GM19025 (cell line): ENCODE data around the gene PLD1.
"Not testable (repeated sequence)": the region's sequence is repeated elsewhere in the genome, so short reads cannot be mapped to it uniquely, and the experiment has no call there.

Source experiments
- ATAC-seq: cut with Tn5 transposase; IDR thresholded peaks from one replicate; pipeline ENCODE4 v1.9.1; 2021; ENCODE audit warnings: mild to moderate bottlenecking, low read depth, moderate library complexity; ENCODE audit not compliant: unreplicated experiment

PLD1 gene

DNA sequence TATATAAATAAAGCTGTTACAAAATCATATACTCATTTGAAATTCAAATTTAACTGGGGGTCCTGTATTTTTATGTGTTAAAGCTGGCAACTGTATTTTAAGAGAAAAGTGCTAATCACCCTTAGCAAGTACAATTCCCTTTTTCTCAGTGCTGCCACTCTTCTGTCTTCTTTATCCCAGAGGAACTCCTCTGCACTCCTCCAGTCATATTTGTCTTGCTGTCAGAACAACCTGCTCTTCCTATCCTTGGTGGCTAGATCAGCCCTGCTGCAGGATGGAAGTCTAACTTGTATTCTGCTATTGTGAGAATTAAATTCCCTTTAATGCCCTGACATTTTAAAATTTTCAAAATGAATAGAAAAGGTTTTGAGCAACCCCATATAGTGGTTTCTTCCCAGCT, 226.2 kb downstream of the PLD1 start:
- ATAC-seq: no peak

DNA sequence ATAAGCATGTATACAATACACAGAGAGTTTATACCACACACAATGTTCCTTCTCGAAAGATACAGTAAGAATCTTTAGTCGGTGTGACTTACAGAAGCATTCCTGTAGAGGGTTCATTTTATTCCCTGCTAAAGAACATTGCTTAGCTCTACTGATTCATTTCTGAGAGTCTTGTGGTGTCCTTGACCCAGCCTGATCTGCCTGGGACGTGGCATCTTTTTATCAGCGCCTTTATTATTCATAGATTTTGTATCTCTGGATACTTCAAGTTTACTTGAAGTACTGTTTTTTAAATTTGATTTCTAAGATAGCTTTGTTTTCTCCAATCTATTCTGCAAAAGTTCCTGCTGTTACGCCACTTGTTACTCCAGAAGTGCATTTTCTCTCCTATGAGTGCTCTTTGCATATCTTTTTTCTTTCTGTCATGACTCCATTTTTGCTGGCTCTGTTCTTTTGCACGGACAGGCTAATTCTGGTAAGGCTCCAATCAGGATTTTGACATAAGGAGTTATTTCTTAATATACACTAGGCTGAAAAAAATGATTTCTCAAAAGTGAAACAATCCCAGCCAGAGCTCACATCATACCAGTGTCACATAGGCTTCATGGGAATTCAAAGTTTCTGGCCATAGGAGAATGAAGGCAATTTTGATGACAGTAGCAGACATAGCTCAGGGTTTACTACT, 235.6 kb downstream of the PLD1 start:
- ATAC-seq: no peak

DNA sequence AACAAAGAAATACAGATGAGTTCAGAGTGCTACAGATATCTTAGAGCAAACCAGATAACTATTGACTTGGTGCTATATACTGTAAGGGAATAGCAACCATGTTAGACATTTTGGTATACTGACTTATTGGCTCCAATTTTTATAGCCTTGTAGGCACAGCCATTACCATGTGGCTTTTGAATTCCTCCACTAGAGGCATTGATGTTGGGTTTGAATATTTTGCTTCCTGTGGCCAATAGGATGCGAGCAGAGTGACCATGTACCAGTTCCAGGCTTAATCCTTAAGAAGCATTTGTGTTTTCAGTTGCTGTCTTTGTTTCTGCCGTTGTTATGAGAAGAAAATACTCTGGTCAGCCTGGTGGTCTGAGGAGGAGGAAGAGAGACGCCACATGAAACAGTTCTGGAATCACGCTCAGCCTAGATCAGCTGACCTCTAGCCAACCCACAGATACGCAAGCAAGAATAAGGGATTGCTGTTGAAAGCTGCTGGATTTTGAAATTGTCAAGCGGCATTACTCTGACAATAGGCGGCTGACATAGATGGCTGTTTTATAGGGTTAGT, 240.6 kb downstream of the PLD1 start:
- ATAC-seq: no peak

DNA sequence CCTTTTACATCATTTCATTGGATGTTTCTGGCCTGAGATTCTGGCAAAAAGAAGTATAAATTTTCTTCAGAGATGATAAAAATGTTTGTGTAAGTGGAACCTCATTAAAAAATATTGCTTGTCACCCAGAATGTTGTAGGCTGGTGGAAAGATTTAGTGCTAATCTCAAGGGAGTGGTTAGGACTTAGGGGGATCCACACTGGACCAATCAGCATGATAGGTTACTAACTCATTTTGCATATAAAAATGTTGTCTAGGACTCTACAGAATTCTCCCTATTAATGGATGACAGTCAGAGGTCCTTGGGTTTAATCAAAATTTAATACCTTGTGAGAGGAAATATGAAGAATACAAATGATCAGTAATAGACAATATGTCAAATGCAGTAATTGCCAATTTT, 241.5 kb downstream of the PLD1 start:
- ATAC-seq: no peak

DNA sequence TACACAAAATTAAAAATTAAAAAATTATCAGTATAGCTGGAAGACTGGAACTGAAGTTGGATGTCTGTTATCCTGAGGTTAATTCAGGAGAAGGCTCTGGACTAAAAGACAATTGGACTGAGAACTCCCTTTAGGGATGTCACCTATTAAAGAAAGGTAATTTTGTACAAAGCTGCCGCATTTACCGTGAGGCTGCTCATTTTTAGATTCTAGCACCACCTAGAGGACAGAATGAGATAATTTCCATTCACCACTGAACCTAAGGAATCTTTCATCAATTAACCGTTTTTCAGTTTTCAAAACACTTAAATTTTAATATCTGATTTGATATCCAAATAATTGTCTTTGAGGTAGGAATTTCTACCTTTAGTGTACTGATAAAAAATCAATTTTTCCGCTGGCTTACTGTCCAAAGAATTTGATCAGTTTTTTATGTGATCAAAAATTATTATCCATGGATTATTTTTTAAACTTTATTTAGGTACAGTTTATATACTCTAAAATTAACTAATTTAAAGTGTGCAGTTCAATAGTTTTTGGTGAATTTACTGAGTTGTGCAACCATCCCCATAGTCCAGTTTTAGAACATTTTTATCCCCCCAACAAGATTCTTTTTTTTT, 243.4 kb downstream of the PLD1 start:
- ATAC-seq: no peak

DNA sequence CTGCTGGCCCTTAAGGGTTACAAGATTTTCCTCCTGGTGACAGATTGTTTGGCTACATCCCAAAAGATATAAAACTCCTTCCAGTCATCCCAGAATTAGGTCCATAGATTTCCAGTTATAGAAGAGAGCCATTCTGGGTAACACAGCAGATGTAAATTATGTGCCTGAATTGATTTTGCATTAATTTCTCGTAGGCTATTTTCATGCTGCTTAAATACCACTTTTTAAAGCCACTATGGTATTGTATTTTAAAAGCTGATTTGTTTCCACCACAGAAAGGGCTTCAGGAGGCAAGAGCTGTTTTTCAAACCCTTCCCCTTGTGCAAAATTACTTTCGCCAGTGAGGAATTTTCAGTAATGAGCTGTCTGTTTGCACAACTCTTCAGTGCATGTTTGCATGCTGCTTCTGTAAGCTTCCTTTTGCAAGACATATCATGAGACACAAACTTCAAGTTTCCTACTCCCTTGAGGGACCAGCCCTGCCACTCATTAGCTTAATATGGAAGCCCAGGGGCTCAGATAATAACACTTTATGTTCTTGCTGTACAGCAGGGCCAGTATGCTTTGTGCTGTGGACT, 244.7 kb downstream of the PLD1 start:
- no peak for ATAC-seq

DNA sequence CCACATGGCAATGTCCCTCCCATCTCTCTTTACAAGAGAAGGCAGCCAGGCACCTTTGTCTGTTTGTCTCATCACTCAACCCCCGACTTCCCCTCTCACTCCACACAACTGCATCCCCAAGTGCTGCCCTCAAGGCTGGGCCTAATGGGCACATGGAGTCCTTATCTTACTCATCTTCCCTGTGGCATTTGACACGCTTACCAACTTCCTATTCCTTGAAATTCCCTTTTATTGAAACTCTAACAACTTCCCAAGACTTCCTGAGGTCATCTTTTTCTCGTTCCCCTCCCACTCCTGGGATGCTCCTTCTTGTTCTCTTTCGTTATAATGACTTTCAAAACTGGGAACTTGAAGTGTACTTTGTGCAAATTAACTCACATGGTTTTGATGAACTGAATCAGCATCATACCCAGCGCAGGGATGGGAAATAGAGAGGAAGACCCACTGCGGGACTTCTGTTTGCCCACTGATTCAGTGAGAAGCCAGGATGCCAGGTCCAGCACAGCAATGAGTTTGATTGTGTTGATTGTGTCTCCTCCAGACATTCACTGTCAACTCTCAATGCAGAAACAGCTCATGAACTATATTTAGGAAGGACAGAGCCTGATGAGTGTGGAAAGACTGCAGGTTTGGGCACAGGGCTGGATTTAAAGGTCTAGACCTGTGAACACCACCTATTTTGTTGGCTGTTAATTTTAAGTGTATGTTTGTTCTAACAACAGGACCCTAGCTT, 245.4 kb downstream of the PLD1 start:
- no peak for ATAC-seq

DNA sequence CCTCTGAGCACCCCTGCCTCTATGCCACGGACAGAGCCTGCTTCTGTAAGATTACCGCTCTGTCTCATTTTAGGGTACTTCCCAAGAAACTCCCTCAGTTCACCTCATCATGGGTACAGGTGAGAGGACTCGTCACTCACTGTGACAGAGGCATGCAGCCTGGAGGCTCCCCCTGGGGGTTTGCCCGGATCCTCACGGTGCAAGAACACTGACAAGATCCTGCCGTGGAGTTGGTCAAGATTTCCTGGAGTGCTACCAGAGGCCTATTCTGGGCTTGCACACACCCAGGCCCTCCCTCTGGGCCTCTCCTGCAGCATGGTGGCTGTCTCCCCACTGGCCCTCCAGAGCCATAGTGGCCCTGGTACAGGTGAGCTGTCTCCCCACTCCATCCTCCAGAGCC, 247.0 kb downstream of the PLD1 start:
- ATAC-seq: no peak

DNA sequence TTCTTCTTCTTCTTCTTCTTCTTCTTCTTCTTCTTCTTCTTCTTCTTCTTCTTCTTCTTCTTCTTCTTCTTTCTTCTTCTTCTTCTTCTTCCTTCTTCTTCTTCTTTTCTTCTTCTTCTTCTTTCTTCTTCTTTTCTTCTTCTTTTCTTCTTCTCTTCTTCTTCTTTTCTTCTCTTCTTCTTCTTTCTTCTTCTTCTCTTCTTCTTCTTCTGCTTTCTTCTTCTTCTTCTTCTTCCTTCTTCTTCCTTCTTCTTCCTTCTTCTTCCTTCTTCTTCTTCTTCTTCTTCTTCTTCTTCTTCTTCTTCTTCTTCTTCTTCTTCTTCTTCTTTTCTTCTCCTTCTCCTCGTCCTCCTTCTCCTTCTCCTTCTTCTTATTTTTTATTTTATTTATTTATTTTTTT, 247.8 kb downstream of the PLD1 start:
- ATAC-seq: not testable (repeated sequence)

DNA sequence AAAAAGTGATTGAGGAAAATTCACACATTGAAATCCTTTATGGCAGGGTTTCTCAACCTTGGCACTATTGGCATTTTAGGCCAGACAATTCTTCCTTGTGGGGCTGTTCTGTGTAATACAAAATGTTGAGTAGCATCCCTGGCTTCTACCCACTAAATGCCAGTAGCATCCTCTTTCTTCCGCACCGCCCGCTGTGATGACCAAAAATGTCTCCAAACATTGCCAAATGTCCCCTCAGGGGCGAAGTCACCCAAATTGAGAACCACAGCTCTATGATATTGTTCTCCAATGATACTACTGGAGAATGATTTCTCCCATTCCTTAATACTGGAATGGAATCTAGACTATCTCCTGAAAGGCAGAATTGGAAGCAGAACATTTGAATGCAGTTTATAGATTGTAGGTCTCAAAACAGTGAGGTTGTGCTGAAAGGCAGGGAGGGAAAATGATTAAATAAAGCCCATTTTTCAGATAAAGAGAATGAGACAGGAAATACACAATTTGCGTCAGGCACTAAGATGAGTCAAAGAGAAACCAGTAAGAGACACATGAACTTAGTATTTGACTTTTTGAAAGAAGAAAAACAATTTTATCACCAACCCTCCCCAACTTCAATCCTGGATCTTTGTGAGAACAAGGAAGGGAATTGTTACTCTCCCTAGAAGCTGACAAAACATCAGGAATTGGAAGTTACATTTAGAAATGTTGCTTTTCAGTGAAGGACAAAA, 248.5 kb downstream of the PLD1 start:
- ATAC-seq: no peak

DNA sequence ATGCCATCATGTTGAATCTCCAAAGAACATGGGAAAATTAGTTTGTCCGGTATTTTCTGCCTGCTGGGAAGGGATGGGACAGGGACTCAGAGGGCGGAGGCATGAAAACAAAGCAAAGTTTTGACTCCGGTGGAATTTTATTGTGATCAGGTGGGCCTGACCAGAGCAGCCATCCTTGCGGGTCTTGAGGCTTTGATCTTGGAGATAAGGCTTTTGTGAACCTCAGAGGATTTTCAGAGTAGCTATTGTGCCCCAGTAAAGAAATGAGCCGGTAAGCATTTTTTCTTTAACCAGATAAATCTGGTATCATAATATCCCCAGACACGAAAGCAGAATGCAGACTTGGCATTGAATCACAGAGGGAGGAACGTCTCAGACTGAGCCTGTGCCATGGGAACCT, 250.7 kb downstream of the PLD1 start:
- no peak for ATAC-seq

DNA sequence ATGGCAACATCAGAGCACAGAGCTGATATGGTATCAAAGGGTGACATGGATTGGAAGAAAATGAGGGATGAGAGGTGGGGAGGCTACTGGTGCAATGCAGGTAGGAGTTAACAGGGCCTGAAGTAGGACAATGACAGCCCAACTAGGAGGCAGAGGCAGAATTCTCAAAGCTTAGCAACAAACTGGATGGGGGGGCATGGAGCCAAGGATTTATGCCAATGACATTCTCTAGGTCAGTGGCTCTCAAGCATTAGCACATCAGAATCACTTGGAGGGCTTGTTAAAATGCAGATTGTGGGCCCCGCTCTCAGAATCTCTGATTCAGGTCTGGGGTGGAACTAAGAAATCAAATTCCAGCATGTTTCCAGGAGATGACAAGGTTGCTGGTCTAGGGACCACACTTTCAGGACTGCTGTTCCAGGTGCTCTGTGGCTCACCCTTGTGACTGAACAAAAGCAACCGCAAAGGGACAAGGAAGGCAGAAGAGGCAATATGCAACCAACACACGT, 252.0 kb downstream of the PLD1 start:
- ATAC-seq: no peak

DNA sequence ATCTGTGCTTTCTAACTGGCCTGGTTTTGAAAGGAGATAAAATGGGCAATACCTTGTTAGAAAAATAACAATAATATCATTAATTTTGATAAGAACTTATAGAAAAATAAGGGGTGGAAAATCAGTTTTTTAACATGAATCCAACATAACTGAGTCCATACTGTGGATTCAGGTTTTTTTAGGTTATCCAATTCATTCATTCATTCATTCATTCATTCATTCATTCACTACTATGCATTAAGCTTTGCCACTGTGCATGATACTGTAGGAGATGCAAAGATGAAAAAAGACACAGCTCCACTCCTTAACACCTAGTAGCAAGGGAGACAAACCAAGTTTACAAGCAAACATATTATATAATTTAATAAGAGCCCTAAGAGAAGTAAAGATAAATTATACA, 253.1 kb downstream of the PLD1 start:
- ATAC-seq: no peak

DNA sequence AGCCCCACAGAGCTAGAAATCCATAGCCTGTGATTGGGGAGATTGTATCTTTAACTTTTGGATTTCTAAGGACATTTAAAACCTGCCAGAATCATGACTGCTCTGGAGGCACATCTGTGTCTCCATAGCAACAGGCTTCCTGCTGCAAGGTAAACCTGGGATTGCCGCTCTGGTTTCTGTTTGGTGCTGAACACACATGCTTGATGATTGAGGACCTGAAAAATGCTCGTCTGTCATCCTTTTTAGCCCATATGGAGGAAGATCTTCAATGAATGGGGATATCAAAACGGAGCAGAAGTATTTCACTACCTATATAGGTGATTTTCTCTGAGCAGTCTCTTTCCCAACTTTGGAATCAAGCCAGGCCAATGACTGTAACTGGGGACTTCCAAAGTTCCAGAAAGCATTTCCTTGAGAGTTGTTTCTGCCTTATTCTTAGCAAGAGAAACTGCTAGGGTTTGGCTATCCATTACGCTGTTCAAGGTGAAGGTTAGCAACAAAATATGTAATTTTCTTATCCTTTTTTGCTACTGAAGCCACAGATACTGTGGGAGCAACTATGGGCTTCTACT, 253.6 kb downstream of the PLD1 start:
- ATAC-seq: no peak

DNA sequence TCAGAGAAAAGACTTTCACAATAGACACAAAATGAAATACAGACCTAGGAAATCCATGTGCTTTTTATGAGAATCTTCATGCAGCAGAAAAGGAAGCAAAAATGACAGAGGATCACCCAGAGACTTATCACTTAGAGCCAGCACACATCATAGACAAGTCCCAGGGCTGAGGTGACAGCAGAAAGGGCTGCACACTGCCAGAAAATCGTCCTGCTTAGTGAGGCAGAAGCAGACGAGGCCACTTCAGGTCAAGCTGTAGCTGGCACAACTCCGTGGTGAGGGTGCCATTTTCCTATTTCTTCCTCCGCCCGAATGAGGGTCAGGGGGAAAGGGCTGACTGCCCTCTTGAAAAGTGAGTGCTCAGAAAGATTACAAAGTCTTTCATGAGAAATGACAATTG, 254.1 kb downstream of the PLD1 start:
- ATAC-seq: no peak

DNA sequence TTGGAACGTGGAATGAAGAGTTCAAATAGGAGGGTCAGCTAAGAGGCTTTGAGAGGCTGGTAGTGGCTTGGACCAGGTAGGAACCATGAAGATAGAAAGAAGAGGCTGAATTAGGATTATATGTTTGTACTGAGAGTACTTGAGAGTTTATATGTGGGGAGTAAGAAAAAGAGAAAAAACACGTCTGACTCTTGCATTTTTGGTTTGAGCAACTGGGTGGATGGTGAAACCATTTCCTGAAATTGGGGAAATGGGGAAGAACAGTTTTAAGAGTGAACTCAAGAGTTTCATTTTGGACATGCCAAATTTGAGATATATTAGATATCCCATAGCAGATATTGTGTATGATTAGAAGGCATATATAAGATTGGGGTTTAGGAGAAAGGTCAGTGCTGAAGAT, 257.2 kb downstream of the PLD1 start:
- no peak for ATAC-seq

DNA sequence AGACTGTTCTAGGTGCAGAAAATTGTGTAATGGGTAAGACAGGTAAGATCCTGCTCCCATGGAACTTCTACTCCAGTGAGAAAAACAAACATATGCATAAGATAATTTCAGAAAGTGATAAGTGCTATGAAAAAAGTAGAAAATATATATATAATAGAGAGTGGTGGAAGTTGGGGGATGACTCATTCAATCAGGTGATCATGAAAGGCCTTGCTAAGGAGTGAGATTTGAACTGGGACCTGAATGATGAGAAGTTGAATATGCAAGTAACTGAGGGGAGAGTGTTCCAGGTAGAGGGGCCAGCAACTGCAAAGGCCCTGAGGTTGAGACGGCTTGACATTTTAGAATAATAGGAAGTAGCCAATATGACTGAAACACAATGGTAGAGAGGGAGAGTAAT, 257.8 kb downstream of the PLD1 start:
- no peak for ATAC-seq

DNA sequence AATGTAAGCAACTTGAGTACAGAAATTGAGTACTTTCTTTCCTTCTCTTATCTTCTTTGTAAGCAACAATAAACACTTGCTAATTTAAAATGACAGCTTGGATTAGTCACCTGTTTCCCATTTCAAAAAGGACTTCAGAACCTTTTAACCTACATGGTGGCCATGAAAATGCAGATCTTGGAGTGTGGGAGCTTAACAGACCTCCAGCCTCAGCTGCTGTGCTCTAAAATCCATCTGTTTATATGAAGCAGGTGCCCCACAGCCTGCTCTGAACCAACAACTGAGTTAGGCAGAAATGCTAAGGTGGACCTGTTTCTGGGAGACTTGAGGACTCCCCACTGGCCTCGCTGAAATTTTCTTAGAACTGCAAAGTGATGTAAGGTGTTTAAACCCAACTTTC, 259.0 kb downstream of the PLD1 start:
- no peak for ATAC-seq
